Measurements from ENCODE around the gene TSPYL1.
"Not testable (repeated sequence)": the region's sequence is repeated elsewhere in the genome, so short reads cannot be mapped to it uniquely, and the experiment has no call there.

TSPYL1 gene

GRCh38 chr6:116309001-116309400, 29.3 kb upstream of the TSPYL1 start:
- Mint-ChIP-seq H3K36me3 (ENCODE audit: low read depth) (no peaks in the 10 kb centered on the region), H3K4me3 (no peak overlapping the region), H3K27ac (no peak overlapping the region), H3K4me1 (ENCODE audit: low read depth) (no peaks in the 10 kb centered on the region), H3K9me3 (no peaks in the 10 kb centered on the region), H3K27me3 (ENCODE audit: low read depth) (no peaks in the 10 kb centered on the region)

GRCh38 chr6:116307633-116308032, 27.9 kb upstream of the TSPYL1 start:
- no peaks in the 10 kb centered on the region for H3K27me3 Mint-ChIP-seq (ENCODE audit: low read depth)
- H3K27ac Mint-ChIP-seq = no peak overlapping the region
- no peak overlapping the region for H3K4me3 Mint-ChIP-seq
- H3K9me3 Mint-ChIP-seq = no peaks in the 10 kb centered on the region
- H3K36me3 Mint-ChIP-seq (ENCODE audit: low read depth) = no peaks in the 10 kb centered on the region
- no peaks in the 10 kb centered on the region for H3K4me1 Mint-ChIP-seq (ENCODE audit: low read depth)

GRCh38 chr6:116307001-116307400, 27.3 kb upstream of the TSPYL1 start:
- H3K4me1 Mint-ChIP-seq (ENCODE audit: low read depth) = no peaks in the 10 kb centered on the region
- no peaks in the 10 kb centered on the region for H3K27me3 Mint-ChIP-seq (ENCODE audit: low read depth)
- no peak overlapping the region for H3K27ac Mint-ChIP-seq
- H3K9me3 Mint-ChIP-seq = no peaks in the 10 kb centered on the region
- no peaks in the 10 kb centered on the region for H3K36me3 Mint-ChIP-seq (ENCODE audit: low read depth)
- no peak overlapping the region for H3K4me3 Mint-ChIP-seq

- H3K9me3 Mint-ChIP-seq = no peaks in the 10 kb centered on the region
- H3K27ac Mint-ChIP-seq = no peak overlapping the region
- H3K36me3 Mint-ChIP-seq (ENCODE audit: low read depth) = no peaks in the 10 kb centered on the region
- H3K27me3 Mint-ChIP-seq (ENCODE audit: low read depth) = no peaks in the 10 kb centered on the region
- no peaks in the 10 kb centered on the region for H3K4me1 Mint-ChIP-seq (ENCODE audit: low read depth)
- H3K4me3 Mint-ChIP-seq = no peak overlapping the region
Measured at GRCh38 chr6:116304538-116305097, 24.9 kb upstream of the TSPYL1 start.

GRCh38 chr6:116301104-116301503, 21.4 kb upstream of the TSPYL1 start:
- no peak overlapping the region for H3K4me3 Mint-ChIP-seq

GRCh38 chr6:116300566-116300965, 20.8 kb upstream of the TSPYL1 start:
- Mint-ChIP-seq H3K9me3 (peaks cover 3% of the 10 kb centered on the region), H3K27ac (no peak overlapping the region), H3K27me3 (ENCODE audit: low read depth) (peaks cover 8% of the 10 kb centered on the region), H3K36me3 (ENCODE audit: low read depth) (no peaks in the 10 kb centered on the region), H3K4me1 (ENCODE audit: low read depth) (no peaks in the 10 kb centered on the region), H3K4me3 (no peak overlapping the region)

More at GRCh38 chr6:116301104-116301503, 21.4 kb upstream of the TSPYL1 start:
- Mint-ChIP-seq H3K4me1 (ENCODE audit: low read depth) (no peaks in the 10 kb centered on the region), H3K9me3 (peaks cover 3% of the 10 kb centered on the region), H3K27me3 (ENCODE audit: low read depth) (peaks cover 8% of the 10 kb centered on the region), H3K36me3 (ENCODE audit: low read depth) (no peaks in the 10 kb centered on the region), H3K27ac (no peak overlapping the region)

- H3K9me3 Mint-ChIP-seq = peaks cover 3% of the 10 kb centered on the region
- no peak overlapping the region for H3K27ac Mint-ChIP-seq
- H3K36me3 Mint-ChIP-seq (ENCODE audit: low read depth) = no peaks in the 10 kb centered on the region
- no peak overlapping the region for H3K4me3 Mint-ChIP-seq
- peaks cover 14% of the 10 kb centered on the region for H3K27me3 Mint-ChIP-seq (ENCODE audit: low read depth)
- H3K4me1 Mint-ChIP-seq (ENCODE audit: low read depth) = no peaks in the 10 kb centered on the region
Measured at GRCh38 chr6:116298973-116299372, 19.2 kb upstream of the TSPYL1 start.

GRCh38 chr6:116298273-116298672, 18.5 kb upstream of the TSPYL1 start:
- Mint-ChIP-seq H3K36me3 (ENCODE audit: low read depth) (no peaks in the 10 kb centered on the region), H3K4me3 (no peak overlapping the region), H3K4me1 (ENCODE audit: low read depth) (no peaks in the 10 kb centered on the region), H3K27me3 (ENCODE audit: low read depth) (peaks cover 14% of the 10 kb centered on the region), H3K9me3 (peaks cover 3% of the 10 kb centered on the region), H3K27ac (no peak overlapping the region)

- H3K36me3 Mint-ChIP-seq (ENCODE audit: low read depth) = no peaks in the 10 kb centered on the region
- H3K27ac Mint-ChIP-seq = no peak overlapping the region
- H3K4me3 Mint-ChIP-seq = no peak overlapping the region
- peaks cover 15% of the 10 kb centered on the region for H3K27me3 Mint-ChIP-seq (ENCODE audit: low read depth)
- H3K9me3 Mint-ChIP-seq = no peaks in the 10 kb centered on the region
- H3K4me1 Mint-ChIP-seq (ENCODE audit: low read depth) = no peaks in the 10 kb centered on the region
Measured at GRCh38 chr6:116292553-116292952, 12.8 kb upstream of the TSPYL1 start.

GRCh38 chr6:116291701-116292396, 12.1 kb upstream of the TSPYL1 start:
- Mint-ChIP-seq H3K9me3 (no peaks in the 10 kb centered on the region), H3K4me1 (ENCODE audit: low read depth) (peaks cover 1% of the 10 kb centered on the region), H3K27me3 (ENCODE audit: low read depth) (peaks cover 19% of the 10 kb centered on the region), H3K4me3 (no peak overlapping the region), H3K36me3 (ENCODE audit: low read depth) (no peaks in the 10 kb centered on the region), H3K27ac (no peak overlapping the region)

GRCh38 chr6:116290799-116291198, 11.1 kb upstream of the TSPYL1 start:
- Mint-ChIP-seq H3K27ac (no peak overlapping the region), H3K4me3 (no peak overlapping the region), H3K9me3 (no peaks in the 10 kb centered on the region), H3K4me1 (ENCODE audit: low read depth) (peaks cover 1% of the 10 kb centered on the region), H3K27me3 (ENCODE audit: low read depth) (peaks cover 13% of the 10 kb centered on the region), H3K36me3 (ENCODE audit: low read depth) (no peaks in the 10 kb centered on the region)

GRCh38 chr6:116289876-116290275, 10.1 kb upstream of the TSPYL1 start:
- Mint-ChIP-seq H3K4me3 (no peak overlapping the region), H3K9me3 (no peaks in the 10 kb centered on the region), H3K4me1 (ENCODE audit: low read depth) (peaks cover 1% of the 10 kb centered on the region), H3K27me3 (ENCODE audit: low read depth) (peaks cover 18% of the 10 kb centered on the region), H3K36me3 (ENCODE audit: low read depth) (no peaks in the 10 kb centered on the region), H3K27ac (no peak overlapping the region)

GRCh38 chr6:116287689-116288282, 8.1 kb upstream of the TSPYL1 start:
- Mint-ChIP-seq H3K4me3 (no peak overlapping the region), H3K27ac (no peak overlapping the region)

GRCh38 chr6:116286773-116287358, 7.1 kb upstream of the TSPYL1 start:
- Mint-ChIP-seq H3K4me1 (ENCODE audit: low read depth) (peaks cover 1% of the 10 kb centered on the region), H3K9me3 (no peaks in the 10 kb centered on the region), H3K27ac (no peak overlapping the region), H3K27me3 (ENCODE audit: low read depth) (peaks cover 19% of the 10 kb centered on the region), H3K4me3 (no peak overlapping the region), H3K36me3 (ENCODE audit: low read depth) (no peaks in the 10 kb centered on the region)

More at GRCh38 chr6:116287689-116288282, 8.1 kb upstream of the TSPYL1 start:
- Mint-ChIP-seq H3K9me3 (no peaks in the 10 kb centered on the region), H3K4me1 (ENCODE audit: low read depth) (peaks cover 1% of the 10 kb centered on the region), H3K36me3 (ENCODE audit: low read depth) (no peaks in the 10 kb centered on the region), H3K27me3 (ENCODE audit: low read depth) (peaks cover 16% of the 10 kb centered on the region)

GRCh38 chr6:116284984-116285383, 5.3 kb upstream of the TSPYL1 start:
- Mint-ChIP-seq H3K4me1 (ENCODE audit: low read depth) (peaks cover 12% of the 10 kb centered on the region), H3K27me3 (ENCODE audit: low read depth) (peaks cover 19% of the 10 kb centered on the region)
- not testable (repeated sequence) for H3K27ac Mint-ChIP-seq; H3K9me3 Mint-ChIP-seq; H3K4me3 Mint-ChIP-seq; H3K36me3 Mint-ChIP-seq (ENCODE audit: low read depth)
